ENCODE measurements around the gene PLD4.
"Not testable (repeated sequence)": the region's sequence is repeated elsewhere in the genome, so short reads cannot be mapped to it uniquely, and the experiment has no call there.

PLD4 gene

DNA sequence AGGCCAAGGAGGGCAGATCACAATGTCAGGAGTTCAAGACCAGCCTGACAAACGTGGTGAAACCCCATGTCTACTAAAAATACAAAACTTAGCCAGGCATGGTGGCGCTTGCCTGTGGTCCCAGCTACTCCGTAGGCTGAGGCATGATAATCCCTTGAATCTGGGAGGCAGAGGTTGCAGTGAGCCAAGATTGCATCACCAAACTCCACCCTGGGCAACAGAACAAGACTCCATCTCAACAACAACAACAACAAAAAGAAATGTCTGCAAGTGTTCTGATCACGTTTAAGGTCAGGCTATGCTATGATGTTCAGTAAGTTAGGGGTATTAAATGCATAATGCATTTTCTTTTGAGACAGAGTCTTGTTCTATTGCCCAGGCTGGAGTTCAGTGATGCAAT is 6.7 kb upstream of the PLD4 start:
- no peaks in the 10 kb centered on the region for H3F3A ChIP-seq (ENCODE audit: control insufficient read depth, insufficient read depth)
- TF ChIP-seq, protein P1, sequence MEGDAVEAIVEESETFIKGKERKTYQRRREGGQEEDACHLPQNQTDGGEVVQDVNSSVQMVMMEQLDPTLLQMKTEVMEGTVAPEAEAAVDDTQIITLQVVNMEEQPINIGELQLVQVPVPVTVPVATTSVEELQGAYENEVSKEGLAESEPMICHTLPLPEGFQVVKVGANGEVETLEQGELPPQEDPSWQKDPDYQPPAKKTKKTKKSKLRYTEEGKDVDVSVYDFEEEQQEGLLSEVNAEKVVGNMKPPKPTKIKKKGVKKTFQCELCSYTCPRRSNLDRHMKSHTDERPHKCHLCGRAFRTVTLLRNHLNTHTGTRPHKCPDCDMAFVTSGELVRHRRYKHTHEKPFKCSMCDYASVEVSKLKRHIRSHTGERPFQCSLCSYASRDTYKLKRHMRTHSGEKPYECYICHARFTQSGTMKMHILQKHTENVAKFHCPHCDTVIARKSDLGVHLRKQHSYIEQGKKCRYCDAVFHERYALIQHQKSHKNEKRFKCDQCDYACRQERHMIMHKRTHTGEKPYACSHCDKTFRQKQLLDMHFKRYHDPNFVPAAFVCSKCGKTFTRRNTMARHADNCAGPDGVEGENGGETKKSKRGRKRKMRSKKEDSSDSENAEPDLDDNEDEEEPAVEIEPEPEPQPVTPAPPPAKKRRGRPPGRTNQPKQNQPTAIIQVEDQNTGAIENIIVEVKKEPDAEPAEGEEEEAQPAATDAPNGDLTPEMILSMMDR (IDR thresholded peaks at IDR 0.05; ENCODE audit: low read depth, low read length, poor library complexity, severe bottlenecking): no peak
- TF ChIP-seq EZH2phosphoT487 (IDR thresholded peaks at IDR 0.05; ENCODE audit: borderline replicate concordance, low read length): no peak
- H3K9me3 ChIP-seq (ENCODE audit: control insufficient read depth, insufficient read depth, low read length): peaks cover 3% of the 10 kb centered on the region
- H3K79me2 ChIP-seq (ENCODE audit: control insufficient read depth, low read length): no peaks in the 10 kb centered on the region
- peaks cover 22% of the 10 kb centered on the region for H3K27me3 ChIP-seq (ENCODE audit: control insufficient read depth, low read length)
- no peaks in the 10 kb centered on the region for H3K9me2 ChIP-seq (replicated peaks; ENCODE audit: control insufficient read depth, low read length)
- no peaks in the 10 kb centered on the region for H4K20me1 ChIP-seq (ENCODE audit: control insufficient read depth, insufficient read depth, low read depth, low read length)
- no peak overlapping the region for H3K27ac ChIP-seq (ENCODE audit: low read depth, low read length)
- no peaks in the 10 kb centered on the region for H3K36me3 ChIP-seq (ENCODE audit: control insufficient read depth, low read length)
- H3K4me1 ChIP-seq (ENCODE audit: control insufficient read depth, low read length): peaks cover 12% of the 10 kb centered on the region
- H3K4me3 ChIP-seq (ENCODE audit: low read length): no peak overlapping the region
- H3K4me2 ChIP-seq (ENCODE audit: low read length): no peak overlapping the region

DNA sequence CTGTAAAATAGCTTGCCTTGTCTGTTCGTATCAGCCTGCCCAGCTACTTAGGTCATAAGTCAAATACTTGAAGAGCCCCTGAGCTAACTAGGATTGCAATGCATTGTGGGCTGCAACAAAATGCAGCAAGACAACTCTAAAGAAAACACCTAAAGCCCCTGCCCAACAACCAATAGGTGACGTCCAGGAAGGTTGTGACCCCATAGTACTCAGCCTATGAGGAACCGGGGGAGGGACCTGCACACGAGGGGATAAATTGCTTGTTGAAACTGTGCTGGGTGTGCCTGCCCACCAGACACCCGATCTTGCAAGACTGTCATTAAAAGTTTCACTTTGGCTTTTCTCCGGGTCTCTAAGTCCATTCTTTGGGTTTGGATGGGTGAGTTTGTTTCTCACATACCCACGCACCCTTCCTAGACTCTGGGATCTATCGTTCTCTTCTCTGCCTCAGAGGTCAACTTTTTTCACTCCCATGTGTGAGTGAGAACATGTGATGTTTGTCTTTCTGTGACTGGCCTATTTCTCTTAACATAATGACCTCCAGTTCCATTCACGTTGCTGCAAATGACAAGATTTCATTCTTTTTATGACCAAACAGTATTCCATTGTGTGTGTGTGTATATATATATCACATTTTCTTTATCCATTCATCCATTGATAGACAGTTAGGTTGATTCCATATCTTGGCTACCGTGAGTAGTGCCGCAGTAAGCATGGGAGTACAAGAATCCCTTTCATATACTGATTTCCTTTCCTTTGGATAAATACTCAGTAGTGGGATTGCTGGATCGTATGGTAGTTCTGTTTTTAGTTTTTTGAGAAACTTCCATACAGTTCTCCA is 5.3 kb upstream of the PLD4 start:
- not testable (repeated sequence) for H3F3A ChIP-seq (ENCODE audit: control insufficient read depth, insufficient read depth); H4K20me1 ChIP-seq (ENCODE audit: control insufficient read depth, insufficient read depth, low read depth, low read length); H3K27ac ChIP-seq (ENCODE audit: low read depth, low read length); H3K36me3 ChIP-seq (ENCODE audit: control insufficient read depth, low read length); H3K9me3 ChIP-seq (ENCODE audit: control insufficient read depth, insufficient read depth, low read length); H3K4me2 ChIP-seq (ENCODE audit: low read length); H3K79me2 ChIP-seq (ENCODE audit: control insufficient read depth, low read length); H3K9me2 ChIP-seq (replicated peaks; ENCODE audit: control insufficient read depth, low read length); H3K4me3 ChIP-seq (ENCODE audit: low read length)
- peaks cover 16% of the 10 kb centered on the region for H3K27me3 ChIP-seq (ENCODE audit: control insufficient read depth, low read length)
- peaks cover 21% of the 10 kb centered on the region for H3K4me1 ChIP-seq (ENCODE audit: control insufficient read depth, low read length)

DNA sequence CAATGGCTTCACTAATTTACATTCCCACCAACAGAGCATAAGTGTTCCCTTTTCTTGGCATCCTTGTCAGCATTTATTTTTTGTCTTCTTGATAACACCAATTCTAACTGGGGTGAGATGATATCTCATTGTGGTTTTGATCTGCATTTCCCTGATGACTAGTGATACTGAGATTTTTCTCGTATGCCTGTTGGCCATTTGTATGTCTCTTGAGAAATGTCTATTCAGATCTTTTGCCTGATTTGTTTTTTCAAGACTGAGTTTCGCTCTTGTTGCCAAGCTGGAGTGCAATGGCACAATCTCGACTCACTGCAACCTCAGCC is 4.7 kb upstream of the PLD4 start:
- Histone ChIP-seq H3K27me3 (ENCODE audit: control insufficient read depth, low read length) (peaks cover 13% of the 10 kb centered on the region), H3K79me2 (ENCODE audit: control insufficient read depth, low read length) (no peaks in the 10 kb centered on the region), H3F3A (ENCODE audit: control insufficient read depth, insufficient read depth) (peaks cover 4% of the 10 kb centered on the region; the same call in 1 of the 2 replicates), H3K9me2 (replicated peaks; ENCODE audit: control insufficient read depth, low read length) (no peaks in the 10 kb centered on the region), H4K20me1 (ENCODE audit: control insufficient read depth, insufficient read depth, low read depth, low read length) (no peaks in the 10 kb centered on the region), H3K4me2 (ENCODE audit: low read length) (no peak overlapping the region), H3K36me3 (ENCODE audit: control insufficient read depth, low read length) (no peaks in the 10 kb centered on the region), H3K9me3 (ENCODE audit: control insufficient read depth, insufficient read depth, low read length) (peaks cover 7% of the 10 kb centered on the region; the same call in 1 of the 2 replicates), H3K27ac (ENCODE audit: low read depth, low read length) (no peak overlapping the region), H3K4me3 (ENCODE audit: low read length) (no peak overlapping the region), H3K4me1 (ENCODE audit: control insufficient read depth, low read length) (peaks cover 26% of the 10 kb centered on the region)
- TF ChIP-seq, protein P1 (IDR thresholded peaks at IDR 0.05; ENCODE audit: low read depth, low read length, poor library complexity, severe bottlenecking): no peak
- TF ChIP-seq EZH2phosphoT487 (IDR thresholded peaks at IDR 0.05; ENCODE audit: borderline replicate concordance, low read length): no peak

DNA sequence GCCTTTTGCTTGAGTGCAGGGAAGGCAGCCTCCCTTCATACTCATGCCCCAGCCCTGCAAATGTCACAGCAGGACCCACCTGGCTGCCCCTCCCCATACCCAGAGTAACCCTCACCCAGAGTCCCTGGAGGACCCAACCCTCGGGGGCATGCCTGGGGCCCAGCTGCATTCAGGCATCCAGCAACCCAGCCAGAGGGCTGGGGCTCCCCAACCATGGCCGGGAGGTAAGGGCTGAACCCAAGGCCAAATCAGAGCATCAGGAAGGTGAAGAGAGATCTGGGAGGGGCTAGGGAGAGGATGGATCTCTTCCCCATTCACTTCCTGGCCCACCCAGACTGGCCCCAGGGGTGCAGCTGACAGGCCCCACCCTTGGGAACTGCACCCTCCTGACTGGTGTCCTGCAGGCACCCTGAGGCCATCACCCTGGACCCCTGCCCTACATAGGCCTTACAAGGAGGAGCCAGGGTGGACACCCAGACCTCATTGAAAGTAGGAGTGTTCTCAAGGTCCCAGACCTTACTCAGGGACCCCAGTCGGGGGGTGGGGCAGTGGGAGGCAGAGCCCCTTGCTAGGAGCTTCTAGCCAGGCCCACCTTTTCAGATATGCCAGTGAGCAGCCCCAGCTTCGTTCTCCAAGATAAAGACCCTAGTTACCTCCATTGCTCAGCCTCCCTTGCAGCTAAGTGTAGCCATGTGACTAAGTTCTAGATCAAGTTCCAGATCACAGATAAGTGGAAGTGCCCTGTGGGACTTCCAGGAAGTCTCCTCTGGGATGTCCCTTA is 849 bp upstream of the PLD4 start:
- no peak for TF ChIP-seq EZH2phosphoT487 (IDR thresholded peaks at IDR 0.05; ENCODE audit: borderline replicate concordance, low read length)
- TF ChIP-seq, protein P1 (IDR thresholded peaks at IDR 0.05; ENCODE audit: low read depth, low read length, poor library complexity, severe bottlenecking): no peak
- peak overlapping the region; percentile 97 for H3K4me2 ChIP-seq (ENCODE audit: low read length)
- H3K4me3 ChIP-seq (ENCODE audit: low read length): peak overlapping the region; percentile 74
- no peaks in the 10 kb centered on the region for H3K9me2 ChIP-seq (replicated peaks; ENCODE audit: control insufficient read depth, low read length)
- H3K4me1 ChIP-seq (ENCODE audit: control insufficient read depth, low read length): peaks cover 56% of the 10 kb centered on the region
- peak overlapping the region; percentile 78 for H3K27ac ChIP-seq (ENCODE audit: low read depth, low read length)
- H3K27me3 ChIP-seq (ENCODE audit: control insufficient read depth, low read length): 0 out of 2 replicates have a peak, but pooled peaks cover 2% of the 10 kb centered on the region
- H3F3A ChIP-seq (ENCODE audit: control insufficient read depth, insufficient read depth): peaks cover 8% of the 10 kb centered on the region
- no peaks in the 10 kb centered on the region for H3K36me3 ChIP-seq (ENCODE audit: control insufficient read depth, low read length)
- H4K20me1 ChIP-seq (ENCODE audit: control insufficient read depth, insufficient read depth, low read depth, low read length): no peaks in the 10 kb centered on the region
- H3K9me3 ChIP-seq (ENCODE audit: control insufficient read depth, insufficient read depth, low read length): peaks cover 7% of the 10 kb centered on the region; the same call in 1 of the 2 replicates
- 0 out of 2 replicates have a peak, but pooled peaks cover 4% of the 10 kb centered on the region for H3K79me2 ChIP-seq (ENCODE audit: control insufficient read depth, low read length)
